Mucosa of stomach (tissue), 1 donor: ENCODE measurements around the gene TMTC2.

ENCODE experiments used
- H3K27me3 ChIP-seq: one replicate; pipeline ENCODE4 v1.7.0; 2013; ENCODE audit warnings: mild to moderate bottlenecking, low read length; ENCODE audit not compliant: control insufficient read depth, insufficient read depth
- H3K36me3 ChIP-seq: one replicate; pipeline ENCODE4 v1.7.0; 2013; ENCODE audit warnings: low read length; ENCODE audit not compliant: control insufficient read depth, insufficient read depth
- H3K4me1 ChIP-seq: one replicate; pipeline ENCODE4 v1.7.0; 2013; ENCODE audit warnings: mild to moderate bottlenecking, low read length; ENCODE audit not compliant: control insufficient read depth, insufficient read depth
- H3K4me3 ChIP-seq: one replicate; pipeline ENCODE4 v1.7.0; 2013; ENCODE audit warnings: low read length
- H3K9ac ChIP-seq: one replicate; pipeline ENCODE4 v1.7.0; 2013; ENCODE audit warnings: mild to moderate bottlenecking, low read length, moderate library complexity
- H3K9me3 ChIP-seq: one replicate; pipeline ENCODE4 v1.7.0; 2013; ENCODE audit warnings: mild to moderate bottlenecking, low read length, moderate library complexity; ENCODE audit not compliant: control insufficient read depth
- donor health status: Pancreatic carcinoma.

TMTC2 gene

GRCh38 chr12:82877963-82878362 lies 191.3 kb downstream of the TMTC2 start:
- Histone ChIP-seq H3K9ac (no peak overlapping the region), H3K4me3 (no peak overlapping the region), H3K27me3 (no peaks in the 10 kb centered on the region), H3K4me1 (no peaks in the 10 kb centered on the region), H3K9me3 (no peaks in the 10 kb centered on the region), H3K36me3 (no peaks in the 10 kb centered on the region)

GRCh38 chr12:82880442-82880901 lies 193.8 kb downstream of the TMTC2 start:
- Histone ChIP-seq H3K36me3 (no peaks in the 10 kb centered on the region), H3K4me1 (no peaks in the 10 kb centered on the region)

GRCh38 chr12:82883394-82884355 lies 197.0 kb downstream of the TMTC2 start:
- H3K4me3 ChIP-seq: no peak overlapping the region
- no peak overlapping the region for H3K9ac ChIP-seq
- no peaks in the 10 kb centered on the region for H3K4me1 ChIP-seq
- H3K27me3 ChIP-seq: no peaks in the 10 kb centered on the region
- no peaks in the 10 kb centered on the region for H3K36me3 ChIP-seq
- H3K9me3 ChIP-seq: no peaks in the 10 kb centered on the region

More at GRCh38 chr12:82880442-82880901, 193.8 kb downstream of the TMTC2 start:
- H3K27me3 ChIP-seq: no peaks in the 10 kb centered on the region
- no peaks in the 10 kb centered on the region for H3K9me3 ChIP-seq
- no peak overlapping the region for H3K4me3 ChIP-seq
- no peak overlapping the region for H3K9ac ChIP-seq

- no peaks in the 10 kb centered on the region for H3K36me3 ChIP-seq
- H3K9me3 ChIP-seq: no peaks in the 10 kb centered on the region
- no peaks in the 10 kb centered on the region for H3K4me1 ChIP-seq
- no peak overlapping the region for H3K9ac ChIP-seq
- no peaks in the 10 kb centered on the region for H3K27me3 ChIP-seq
- no peak overlapping the region for H3K4me3 ChIP-seq
These were observed 200.1 kb downstream of the TMTC2 start for GRCh38 chr12:82886671-82887340.

- Histone ChIP-seq H3K36me3 (no peaks in the 10 kb centered on the region), H3K27me3 (no peaks in the 10 kb centered on the region), H3K9ac (no peak overlapping the region), H3K4me1 (peaks cover 9% of the 10 kb centered on the region), H3K4me3 (no peak overlapping the region), H3K9me3 (no peaks in the 10 kb centered on the region)
These were observed 207.2 kb downstream of the TMTC2 start for GRCh38 chr12:82893896-82894295.

GRCh38 chr12:82896277-82896676 lies 209.6 kb downstream of the TMTC2 start:
- Histone ChIP-seq H3K9ac (no peak overlapping the region), H3K36me3 (no peaks in the 10 kb centered on the region), H3K4me1 (peaks cover 9% of the 10 kb centered on the region), H3K27me3 (no peaks in the 10 kb centered on the region), H3K4me3 (no peak overlapping the region), H3K9me3 (no peaks in the 10 kb centered on the region)

- Histone ChIP-seq H3K9ac (no peak overlapping the region), H3K4me3 (no peak overlapping the region), H3K9me3 (no peaks in the 10 kb centered on the region), H3K4me1 (peaks cover 9% of the 10 kb centered on the region), H3K27me3 (no peaks in the 10 kb centered on the region), H3K36me3 (no peaks in the 10 kb centered on the region)
These were observed 210.3 kb downstream of the TMTC2 start for GRCh38 chr12:82896979-82897378.

- Histone ChIP-seq H3K9ac (no peak overlapping the region), H3K4me3 (no peak overlapping the region)
These were observed 211.7 kb downstream of the TMTC2 start for GRCh38 chr12:82898441-82898840.

GRCh38 chr12:82904219-82904790 lies 217.6 kb downstream of the TMTC2 start:
- Histone ChIP-seq H3K27me3 (no peaks in the 10 kb centered on the region), H3K9ac (no peak overlapping the region), H3K4me3 (no peak overlapping the region), H3K9me3 (no peaks in the 10 kb centered on the region), H3K4me1 (peaks cover 5% of the 10 kb centered on the region), H3K36me3 (no peaks in the 10 kb centered on the region)

More at GRCh38 chr12:82898441-82898840, 211.7 kb downstream of the TMTC2 start:
- Histone ChIP-seq H3K36me3 (no peaks in the 10 kb centered on the region), H3K4me1 (peaks cover 9% of the 10 kb centered on the region), H3K27me3 (no peaks in the 10 kb centered on the region), H3K9me3 (no peaks in the 10 kb centered on the region)

GRCh38 chr12:82910246-82910893 lies 223.7 kb downstream of the TMTC2 start:
- Histone ChIP-seq H3K4me1 (no peaks in the 10 kb centered on the region), H3K9me3 (no peaks in the 10 kb centered on the region), H3K36me3 (no peaks in the 10 kb centered on the region), H3K4me3 (no peak overlapping the region), H3K27me3 (no peaks in the 10 kb centered on the region), H3K9ac (no peak overlapping the region)

- Histone ChIP-seq H3K4me3 (no peak overlapping the region), H3K4me1 (no peaks in the 10 kb centered on the region), H3K27me3 (no peaks in the 10 kb centered on the region), H3K9ac (no peak overlapping the region), H3K36me3 (no peaks in the 10 kb centered on the region), H3K9me3 (no peaks in the 10 kb centered on the region)
These were observed 225.7 kb downstream of the TMTC2 start for GRCh38 chr12:82912406-82912805.
